Ureter (tissue), 1 donor: ENCODE data around the gene FBXL5. TPM values are rescaled to one million over a fixed set of nuclear protein-coding genes. Genes with fewer than 3 reads are reported as not detected.

ENCODE experiments used
- DNase-seq: peaks from one replicate; pipeline ENCODE4 v3.0.0-alpha.2; 2020; ENCODE audit warnings: low spot score
- total RNA-seq: library from RNA; stranded (reverse); gene quantifications from one replicate; pipeline ENCODE4 v1.2.4, GENCODE V29; 2023
- donor health status: DM: yes; HTN: yes; CAD: no.

The FBXL5 gene
- total RNA-seq, 1 donor from 2014 or later: 110 TPM

DNA sequence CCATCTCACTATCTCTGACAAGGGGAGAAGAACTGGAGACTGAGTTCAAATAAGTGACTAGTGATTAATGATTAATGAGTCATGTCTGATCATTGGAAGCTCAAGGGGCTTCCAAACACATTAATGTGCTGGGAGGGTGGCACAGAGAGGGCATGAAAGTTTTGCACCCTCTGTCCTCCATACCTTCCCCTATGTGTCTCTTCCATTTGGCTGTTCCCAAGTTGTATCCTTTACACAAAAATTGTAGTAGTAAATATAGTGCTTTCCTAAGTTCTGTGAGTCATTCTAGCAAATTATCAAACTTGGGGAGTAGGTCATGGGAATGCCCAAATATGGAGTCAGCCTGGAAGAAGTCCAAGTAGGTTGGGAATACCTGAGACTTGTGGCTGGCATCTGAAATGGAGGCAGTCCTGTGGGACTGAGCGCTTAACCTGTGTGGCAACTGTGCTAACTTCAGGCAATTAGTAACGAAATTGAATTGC is 22.4 kb upstream of the FBXL5 start:
- DNase-seq: no peak

DNA sequence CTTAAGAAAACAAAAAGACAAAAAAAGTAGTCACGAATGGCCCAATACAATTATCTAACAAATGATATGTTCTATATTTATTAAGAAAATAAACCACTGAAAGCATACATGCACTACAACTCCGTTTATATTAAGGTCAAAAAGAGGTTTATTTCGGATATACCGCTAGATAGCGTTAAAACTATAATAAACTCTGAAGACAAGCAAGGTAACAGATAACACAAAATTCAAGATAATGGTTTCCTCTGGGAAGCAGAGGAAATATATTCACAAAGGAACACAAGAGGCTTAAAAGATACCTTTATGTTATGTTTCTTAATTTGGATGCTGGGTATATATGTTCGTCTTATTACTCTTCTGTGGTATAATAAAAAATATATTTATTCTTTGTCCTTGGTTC is 21.7 kb upstream of the FBXL5 start:
- DNase-seq: no peak

- DNase-seq: no peak
Measured at GRCh38 chr4:15676039-15676438, 20.9 kb upstream of the FBXL5 start.

DNA sequence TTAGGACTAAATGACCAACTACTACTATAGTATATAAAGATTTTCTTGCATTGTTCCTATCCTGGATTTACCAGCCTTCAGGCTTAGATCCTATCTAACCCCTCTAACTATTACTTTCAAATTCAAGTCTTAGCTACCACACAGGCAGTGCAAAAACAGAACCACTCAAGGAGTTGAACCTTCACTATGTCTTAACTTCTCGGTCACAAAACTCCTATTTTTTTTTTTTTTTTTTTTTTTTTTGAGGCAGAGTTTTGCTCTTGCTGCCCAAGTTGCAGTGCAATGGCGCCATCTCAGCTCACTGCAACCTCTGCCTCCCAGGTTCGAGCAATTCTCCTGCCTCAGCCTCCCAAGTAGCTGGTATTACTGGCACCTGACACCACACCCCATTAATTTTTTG is 20.2 kb upstream of the FBXL5 start:
- no peak for DNase-seq

GRCh38 chr4:15674926-15675325 is 19.8 kb upstream of the FBXL5 start:
- DNase-seq: no peak

- no peak for DNase-seq
Measured at GRCh38 chr4:15674046-15674445, 18.9 kb upstream of the FBXL5 start.

GRCh38 chr4:15673337-15673736 is 18.2 kb upstream of the FBXL5 start:
- DNase-seq: no peak

DNA sequence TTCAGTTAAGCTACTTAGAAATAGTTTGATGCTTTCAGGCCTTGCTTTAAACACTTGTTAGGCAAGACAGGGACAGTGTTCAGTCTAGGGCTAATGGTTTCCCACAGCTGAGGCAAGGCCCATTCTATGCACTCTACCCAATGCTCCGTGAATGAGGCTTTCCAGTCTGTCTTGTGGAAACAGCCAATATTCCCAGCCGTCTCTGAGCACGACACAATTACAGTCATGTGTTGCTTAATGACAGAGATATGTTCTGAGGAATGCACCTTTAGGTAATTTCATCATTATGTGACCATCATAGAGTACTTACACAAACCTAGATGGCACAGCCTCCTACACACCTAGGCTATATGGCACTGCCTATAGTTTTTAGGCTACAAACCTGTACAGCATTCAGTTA is 16.9 kb upstream of the FBXL5 start:
- DNase-seq: no peak

DNA sequence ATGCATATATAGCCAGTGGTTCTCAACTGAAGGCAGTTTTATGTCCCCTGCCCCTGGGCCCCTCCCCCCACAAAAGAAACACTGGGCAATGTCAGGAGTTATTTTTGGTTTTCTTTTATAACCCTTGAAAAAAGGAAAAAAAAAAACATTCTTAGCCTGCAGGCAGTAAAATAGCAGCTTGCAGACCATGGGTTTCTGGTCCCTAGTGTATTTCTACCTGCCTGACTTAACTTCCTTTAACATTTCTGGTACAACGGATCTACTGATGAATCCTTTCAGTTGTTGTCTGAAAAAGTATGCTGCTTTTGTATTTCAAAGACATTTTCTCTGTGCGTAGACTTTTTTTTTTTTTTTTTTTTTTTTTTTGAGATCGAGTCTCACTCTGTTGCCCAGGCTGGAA is 15.4 kb upstream of the FBXL5 start:
- DNase-seq: no peak

DNA sequence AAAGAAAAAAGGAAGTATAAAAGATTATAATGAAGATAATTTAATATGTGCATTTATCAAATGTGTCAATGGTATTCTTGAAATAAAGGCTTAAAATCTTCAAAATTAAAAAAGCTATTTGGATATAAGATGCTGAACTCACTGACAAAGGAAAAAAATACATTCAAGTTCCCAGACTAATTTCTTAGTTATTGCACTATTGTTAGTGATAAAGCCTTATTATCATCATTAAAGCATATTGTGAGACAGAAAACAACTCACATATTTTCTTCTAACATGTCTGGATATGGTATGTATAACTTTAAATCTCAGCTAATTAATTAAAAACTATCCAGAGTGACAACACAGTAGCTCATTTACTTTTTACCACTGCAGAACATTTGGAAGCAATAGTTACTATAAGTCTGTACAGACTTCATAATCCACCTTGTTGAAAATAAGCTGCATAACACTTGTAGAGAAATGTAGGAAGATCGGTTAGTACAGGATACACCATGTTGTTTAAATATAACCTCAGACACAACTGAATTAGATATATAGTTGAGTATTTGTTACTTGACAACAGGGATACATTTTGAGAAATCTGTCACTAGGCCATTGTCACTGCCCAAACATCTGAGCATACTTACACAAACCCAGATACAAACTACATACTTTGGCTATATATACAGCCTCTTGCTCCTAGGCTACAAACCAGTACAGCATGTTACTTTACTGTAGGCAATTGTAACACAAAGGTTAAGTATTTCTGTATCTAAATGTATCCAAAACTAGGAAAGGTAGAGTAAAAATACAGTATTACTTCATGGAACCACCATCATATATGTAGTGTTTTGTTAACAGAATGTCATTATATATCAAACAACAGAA is 13.6 kb upstream of the FBXL5 start:
- no peak for DNase-seq

DNA sequence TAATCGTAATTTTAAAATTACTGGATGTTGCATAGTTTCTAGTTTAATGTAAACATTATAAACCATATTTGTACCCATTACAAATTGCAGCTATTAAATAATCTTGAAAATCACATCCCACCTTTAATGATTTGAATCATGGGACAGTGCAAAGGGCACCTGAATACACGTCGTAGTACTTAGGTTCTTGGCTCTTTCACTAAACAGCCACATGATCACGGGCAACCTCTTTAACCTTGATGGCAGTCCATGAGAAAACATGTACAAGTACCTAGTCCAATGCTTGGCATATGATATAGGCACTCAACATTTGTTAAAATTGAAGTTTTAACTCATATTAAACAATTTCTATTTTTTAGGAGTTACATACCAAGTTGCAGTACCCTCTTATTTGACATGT is 11.8 kb upstream of the FBXL5 start:
- no peak for DNase-seq

GRCh38 chr4:15665753-15666365 is 10.7 kb upstream of the FBXL5 start:
- no peak for DNase-seq

- no peak for DNase-seq
Measured at GRCh38 chr4:15659768-15660570, 4.8 kb upstream of the FBXL5 start.

- no peak for DNase-seq
Measured at GRCh38 chr4:15658781-15659180, 3.6 kb upstream of the FBXL5 start.

GRCh38 chr4:15658136-15658770 is 3.1 kb upstream of the FBXL5 start:
- no peak for DNase-seq

- DNase-seq: no peak
Measured at GRCh38 chr4:15657366-15657765, 2.2 kb upstream of the FBXL5 start.

DNA sequence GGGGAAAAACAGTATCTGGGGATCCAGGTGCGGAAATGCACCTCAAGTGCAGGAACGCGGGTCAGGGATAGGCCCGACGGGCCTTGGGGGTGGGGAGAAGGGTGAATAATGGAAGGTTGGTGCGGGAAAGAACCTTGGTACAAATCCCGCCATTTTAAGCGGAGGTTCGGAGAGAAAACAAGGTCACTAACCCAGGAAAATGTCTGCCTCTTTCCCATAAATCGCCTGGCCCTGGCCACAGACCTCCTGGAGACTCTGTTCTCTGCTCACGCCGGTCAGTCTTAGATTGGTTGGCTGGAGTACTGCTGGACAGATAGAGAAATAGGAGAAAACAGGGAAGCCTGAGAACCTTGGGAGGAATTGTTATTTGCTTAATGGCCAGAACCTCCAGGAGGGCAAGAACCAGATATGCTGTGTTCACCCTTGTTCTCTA is 897 bp upstream of the FBXL5 start:
- no peak for DNase-seq

DNA sequence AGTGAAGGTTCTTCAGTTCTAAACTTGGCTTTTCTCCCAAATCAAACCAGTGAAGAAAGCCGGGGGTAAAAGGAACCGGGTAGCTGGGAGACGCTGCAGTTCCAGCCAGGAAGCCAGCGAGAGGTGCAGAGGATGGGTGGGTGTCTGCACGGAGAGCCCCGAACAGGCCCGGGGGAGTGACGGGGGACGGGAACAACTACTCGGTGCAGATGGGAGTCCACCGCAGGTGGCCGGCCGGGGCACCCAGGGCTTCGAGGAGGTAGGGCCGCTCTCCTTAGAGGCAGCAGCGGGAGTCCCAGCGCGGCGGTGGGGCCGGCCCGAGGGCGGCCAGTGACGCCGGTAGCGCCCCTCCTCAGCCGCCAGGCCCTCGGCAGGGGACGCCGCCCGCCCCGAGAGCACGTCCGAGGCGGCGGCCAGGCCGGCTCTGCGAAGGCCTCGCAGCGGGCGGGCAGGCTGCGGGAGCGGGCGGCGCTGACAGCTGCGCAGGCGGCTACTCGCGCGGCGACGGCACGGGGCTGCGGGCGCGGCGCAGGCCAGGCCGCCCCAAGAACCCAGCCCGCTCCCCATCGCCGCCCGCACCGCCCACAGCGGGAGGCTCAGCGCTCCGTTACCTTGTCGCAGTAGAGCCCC is 449 bp downstream of the FBXL5 start:
- peak; percentile 65 for DNase-seq

GRCh38 chr4:15653864-15654592 is 1.1 kb downstream of the FBXL5 start:
- DNase-seq: no peak

GRCh38 chr4:15653420-15653819 is 1.7 kb downstream of the FBXL5 start:
- no peak for DNase-seq

DNA sequence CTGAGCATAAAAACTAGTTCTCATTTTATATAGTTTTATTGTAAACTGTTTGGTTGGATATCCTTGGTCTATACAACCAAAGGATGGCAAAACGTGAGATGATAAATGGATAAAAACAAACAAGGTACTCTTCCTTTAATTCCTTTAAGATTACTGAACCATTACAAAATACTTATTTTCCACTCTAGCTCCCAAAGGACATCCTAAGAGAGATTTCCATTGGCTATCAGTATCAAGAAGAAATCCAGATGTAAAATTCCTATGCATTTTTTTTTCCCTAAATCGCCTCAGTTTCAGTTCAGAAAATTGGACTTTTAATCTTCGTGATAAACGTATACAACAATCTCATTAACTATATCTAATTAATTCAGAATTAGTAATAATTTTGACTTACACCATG is 2.3 kb downstream of the FBXL5 start:
- DNase-seq: no peak
